Uterus (tissue), 4 donors: Measurements from ENCODE around the gene CAMTA1. TPM values are rescaled to one million over a fixed set of nuclear protein-coding genes. Genes with fewer than 3 reads are reported as not detected.

Experiments
- DNase-seq, 2 donors: peaks; one replicate each; pipeline ENCODE4 v3.0.0-alpha.2; 2019 to 2020
- H3K27ac ChIP-seq, 2 donors: fragments of 200-600 bp; sonication (generic); 1 replicate in 1 of 2; 2 replicates in 1 of 2; pipeline ENCODE4 v1.5.1; 2016 to 2018
- H3K27me3 ChIP-seq, 2 donors: fragments of 200-600 bp; sonication (generic); one replicate each; pipeline ENCODE4 v1.5.1; 2018 to 2019; ENCODE audit warnings: control low read depth in 1 of 2
- H3K36me3 ChIP-seq, 2 donors: fragments of 200-600 bp; sonication (generic); one replicate each; pipeline ENCODE4 v1.5.1; 2019; ENCODE audit warnings: control low read depth in 1 of 2
- H3K4me1 ChIP-seq, 2 donors: fragments of 200-600 bp; sonication (generic); one replicate each; pipeline ENCODE4 v1.5.1; 2018 to 2019; ENCODE audit warnings: control low read depth in 1 of 2
- H3K4me3 ChIP-seq, 2 donors: fragments of 200-600 bp; sonication (generic); 1 replicate in 1 of 2; 2 replicates in 1 of 2; pipeline ENCODE4 v1.5.1; 2018 to 2019; ENCODE audit warnings: mild to moderate bottlenecking in 1 of 2
- H3K9me3 ChIP-seq, 2 donors: fragments of 200-600 bp; sonication (generic); one replicate each; pipeline ENCODE4 v1.5.1; 2019; ENCODE audit warnings: control low read depth in 1 of 2
- CTCF ChIP-seq, 4 experiments: fragments of 200-600 bp in 2 of 4; fragments of 450-650 bp in 2 of 4; sonication (generic) in 2 of 4; IDR thresholded peaks; one replicate each; pipeline ENCODE4 v1.5.1; 2016 to 2019; ENCODE audit warnings: antibody characterized with exemption in 4 of 4, mild to moderate bottlenecking in 2 of 4, moderate library complexity in 1 of 4
- POLR2A ChIP-seq, 2 donors: fragments of 450-650 bp; IDR thresholded peaks; one replicate each; pipeline ENCODE4 v1.6.1; 2016; ENCODE audit warnings: antibody characterized with exemption in 2 of 2, mild to moderate bottlenecking in 1 of 2, moderate library complexity in 1 of 2
- intact Hi-C: fragments of 100-400 bp; cut with DNase I; formaldehyde crosslinking; loops from one replicate; pipeline ENCODE4 v1.15.1; 2023; ENCODE audit warnings: low total_unique reads
- total RNA-seq, 4 donors: library from RNA; depleted of rRNA in 3 of 4; stranded (reverse); fragments of >200 nt in 3 of 4; gene quantifications; one replicate each; pipeline versions ENCODE4 v1.1.0 to v1.2.4, GENCODE V29; 2014 to 2023
- donor health status: DM: yes; HTN: yes; CAD: no.

CAMTA1 gene
- total RNA-seq, 4 donors from 2014 or later, result 29.7 to 427 (median 64.8) TPM

GRCh38 chr1:6956488-6957159, 171.4 kb downstream of the CAMTA1 start:
- no peaks in the 10 kb centered on the region for H3K9me3 ChIP-seq
- TF ChIP-seq POLR2A (IDR thresholded peaks at IDR 0.05) (no peak), CTCF (IDR thresholded peaks at IDR 0.05) (no peak)

DNA sequence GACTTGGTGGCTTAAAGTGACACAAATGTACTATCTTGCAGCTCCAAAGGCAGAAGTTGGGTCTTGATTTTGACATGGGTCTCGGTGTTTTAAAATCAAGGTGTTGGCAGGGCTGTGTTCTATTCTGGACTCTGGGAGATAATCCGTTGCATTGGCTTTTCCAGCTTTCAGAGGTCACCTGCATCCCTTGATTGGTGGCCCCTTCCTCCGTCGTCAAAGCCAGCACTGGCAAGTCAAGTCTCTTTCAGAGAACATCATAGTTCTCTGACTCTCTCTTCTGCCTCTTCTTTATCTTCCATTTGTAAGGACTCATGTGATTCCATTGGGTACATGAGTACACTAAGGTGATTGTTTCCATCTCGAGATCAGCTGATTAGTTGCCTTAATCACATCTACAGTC, 172.1 kb downstream of the CAMTA1 start:
- no peak for TF ChIP-seq POLR2A (IDR thresholded peaks at IDR 0.05)
- no peak for TF ChIP-seq CTCF (IDR thresholded peaks at IDR 0.05)
- Histone ChIP-seq H3K36me3 (no peaks in the 10 kb centered on the region), H3K4me1 (no peaks in the 10 kb centered on the region), H3K27ac (no peak overlapping the region), H3K4me3 (no peak overlapping the region), H3K27me3 (no peaks in the 10 kb centered on the region), H3K9me3 (no peaks in the 10 kb centered on the region)
- intact Hi-C loops, result no loop called here
- DNase-seq, result no peak

More at GRCh38 chr1:6956488-6957159, 171.4 kb downstream of the CAMTA1 start:
- Histone ChIP-seq H3K27me3 (no peaks in the 10 kb centered on the region), H3K4me1 (no peaks in the 10 kb centered on the region), H3K36me3 (no peaks in the 10 kb centered on the region), H3K27ac (no peak overlapping the region), H3K4me3 (no peak overlapping the region)
- DNase-seq, result no peak
- intact Hi-C loops, result no loop called here

- no peak overlapping the region for H3K4me3 ChIP-seq
- TF ChIP-seq POLR2A (IDR thresholded peaks at IDR 0.05), result no peak
- no peak for TF ChIP-seq CTCF (IDR thresholded peaks at IDR 0.05)
- intact Hi-C loops, result no loop called here
- no peaks in the 10 kb centered on the region for H3K9me3 ChIP-seq
- H3K36me3 ChIP-seq, result no peaks in the 10 kb centered on the region
- H3K4me1 ChIP-seq, result no peaks in the 10 kb centered on the region
- H3K27me3 ChIP-seq, result no peaks in the 10 kb centered on the region
- no peak for DNase-seq
- no peak overlapping the region for H3K27ac ChIP-seq
Observed at GRCh38 chr1:6958407-6959030, 173.3 kb downstream of the CAMTA1 start.

DNA sequence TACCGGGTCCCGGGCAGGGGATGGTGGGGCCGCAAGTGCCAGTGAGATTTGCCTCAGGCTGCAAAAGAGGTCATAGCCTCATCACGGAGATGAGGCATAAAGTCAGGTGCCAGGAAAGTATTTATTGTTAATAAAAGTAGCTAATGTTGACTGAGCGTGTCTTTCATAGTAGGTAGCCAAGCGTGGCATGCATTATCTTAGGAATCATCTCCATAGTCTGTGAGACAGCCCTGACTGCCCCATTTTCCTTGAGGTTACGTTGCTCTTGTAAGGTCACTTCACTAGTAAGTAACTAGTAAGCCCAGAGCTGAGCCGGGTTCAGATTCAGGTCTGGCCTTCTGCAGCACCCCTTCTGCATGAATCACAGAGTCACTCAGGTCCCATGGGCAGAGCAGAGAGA, 174.2 kb downstream of the CAMTA1 start:
- intact Hi-C loops, result no loop called here
- no peaks in the 10 kb centered on the region for H3K27me3 ChIP-seq
- H3K36me3 ChIP-seq, result no peaks in the 10 kb centered on the region
- no peak for TF ChIP-seq POLR2A (IDR thresholded peaks at IDR 0.05)
- no peak for TF ChIP-seq CTCF (IDR thresholded peaks at IDR 0.05)
- no peak for DNase-seq
- H3K4me3 ChIP-seq, result no peak overlapping the region
- no peaks in the 10 kb centered on the region for H3K9me3 ChIP-seq
- no peak overlapping the region for H3K27ac ChIP-seq
- H3K4me1 ChIP-seq, result no peaks in the 10 kb centered on the region

DNA sequence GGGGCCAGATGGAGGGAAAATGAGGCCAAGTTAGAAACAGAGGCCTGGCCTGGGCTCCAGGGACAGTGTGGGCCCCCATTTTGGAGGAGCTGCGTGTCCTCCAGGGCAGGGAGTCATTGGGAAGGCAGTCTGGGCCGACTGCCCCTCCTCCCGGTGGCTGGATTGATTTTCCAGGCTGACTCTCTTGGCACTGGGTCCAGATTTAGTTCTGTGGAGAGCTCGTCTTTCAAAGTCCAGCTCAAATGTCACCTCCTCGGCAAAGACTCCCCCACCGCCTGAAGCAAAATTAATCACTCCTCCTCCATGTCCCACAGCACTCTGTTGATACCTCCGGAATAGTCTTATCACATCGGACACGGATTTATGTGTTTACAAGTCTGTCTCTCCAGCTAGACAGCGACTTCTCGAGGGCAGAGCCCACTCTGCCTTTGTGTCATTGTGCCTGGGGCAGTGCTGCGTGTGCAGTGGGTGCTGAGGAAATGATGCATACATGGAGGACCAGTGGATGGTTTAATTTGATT, 175.1 kb downstream of the CAMTA1 start:
- DNase-seq, result peak in 1 of 2 donors; percentile 55
- Histone ChIP-seq H3K9me3 (no peaks in the 10 kb centered on the region), H3K4me1 (no peaks in the 10 kb centered on the region), H3K27me3 (no peaks in the 10 kb centered on the region), H3K36me3 (no peaks in the 10 kb centered on the region), H3K27ac (no peak overlapping the region), H3K4me3 (no peak overlapping the region)
- intact Hi-C loops, result no loop called here
- TF ChIP-seq POLR2A (IDR thresholded peaks at IDR 0.05) (no peak), CTCF (IDR thresholded peaks at IDR 0.05) (no peak)
